NT2/D1 (cell line): ENCODE data around the gene PDXK.

Source experiments
- SUZ12 ChIP-seq: IDR thresholded peaks from 2 replicates; pipeline ENCODE4 v1.6.1; 2011; ENCODE audit not compliant: insufficient read length, insufficient read depth; ENCODE audit errors: extremely low read depth
- YY1 ChIP-seq: IDR thresholded peaks from 2 replicates; pipeline ENCODE4 v1.6.1; 2011; ENCODE audit not compliant: insufficient read length, insufficient read depth

GRCh38 chr21:43754948-43755781, 36.2 kb downstream of the PDXK start:
- TF ChIP-seq YY1 (no peak), SUZ12 (no peak)
